Ishikawa (cell line): ENCODE measurements around the gene SLC25A3.

Source experiments
- CEBPB ChIP-seq: IDR thresholded peaks from 2 replicates; pipeline ENCODE4 v1.6.1; 2012
- CREB1 ChIP-seq: IDR thresholded peaks from 2 replicates; pipeline ENCODE4 v1.6.1; 2012; ENCODE audit warnings: low read depth
- EGR1 ChIP-seq: IDR thresholded peaks from 2 replicates; pipeline ENCODE4 v1.6.1; 2012
- EP300 ChIP-seq: IDR thresholded peaks from 2 replicates; pipeline ENCODE4 v1.6.1; 2012; ENCODE audit warnings: borderline replicate concordance
- MAX ChIP-seq: IDR thresholded peaks from 2 replicates; pipeline ENCODE4 v1.6.1; 2012
- NFIC ChIP-seq: IDR thresholded peaks from 2 replicates; pipeline ENCODE4 v1.6.1; 2012
- RAD21 ChIP-seq: IDR thresholded peaks from 2 replicates; pipeline ENCODE4 v1.6.1; 2012; ENCODE audit warnings: low read depth
- TAF1 ChIP-seq: IDR thresholded peaks from 2 replicates; pipeline ENCODE4 v1.6.1; 2012; ENCODE audit warnings: low read depth, mild to moderate bottlenecking
- YY1 ChIP-seq: IDR thresholded peaks from 2 replicates; pipeline ENCODE4 v1.6.1; 2012; ENCODE audit warnings: low read depth
- ZBTB7A ChIP-seq: IDR thresholded peaks from 2 replicates; pipeline ENCODE4 v1.6.1; 2012; ENCODE audit warnings: low read depth

DNA sequence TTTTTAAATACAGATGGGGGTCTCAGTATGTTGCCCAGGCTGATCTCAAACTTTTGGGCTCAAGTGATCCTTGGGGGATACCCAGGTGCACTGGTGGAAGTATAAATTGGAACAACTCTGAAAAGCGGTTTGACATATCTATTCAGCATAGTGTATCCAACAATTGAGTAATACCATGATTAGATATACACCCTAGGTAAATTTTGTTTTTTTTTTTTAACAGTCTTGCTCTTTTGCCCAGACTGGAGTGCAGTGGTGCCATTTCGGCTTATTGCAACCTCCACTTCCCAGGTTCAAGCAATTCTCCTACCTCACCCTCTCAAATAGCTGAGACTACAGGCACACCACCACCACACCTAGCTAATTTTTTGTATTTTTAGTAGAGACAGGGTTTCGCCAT, 31.6 kb upstream of the SLC25A3 start:
- TF ChIP-seq NFIC (no peak), EP300 (no peak), YY1 (no peak), TAF1 (no peak), MAX (no peak), CEBPB (no peak), EGR1 (no peak), ZBTB7A (no peak), RAD21 (no peak), CREB1 (no peak)
